GM12878 (cell line): ENCODE measurements around the gene ZNF785. TPM values are rescaled to one million over a fixed set of nuclear protein-coding genes. Genes with fewer than 3 reads are reported as not detected.

ENCODE experiments used
- BACH1 ChIP-seq: fragments of 450-650 bp; IDR thresholded peaks from 2 replicates; pipeline ENCODE4 v1.6.1; 2017; ENCODE audit warnings: mild to moderate bottlenecking, borderline replicate concordance
- BHLHE40 ChIP-seq, 2 experiments: fragments of 450-650 bp in 1 of 2; IDR thresholded peaks; 2 replicates each; pipeline ENCODE4 v1.6.1; 2011 to 2017; ENCODE audit warnings: low read depth in 2 of 2, borderline replicate concordance in 1 of 2, improper control_type of control experiment in 1 of 2, low read length in 1 of 2, mild to moderate bottlenecking in 1 of 2
- DPF2 ChIP-seq: fragments of 450-650 bp; IDR thresholded peaks from 2 replicates; pipeline ENCODE4 v1.6.1; 2017; ENCODE audit warnings: mild to moderate bottlenecking
- NKRF ChIP-seq: fragments of 450-650 bp; conservative IDR thresholded peaks from 2 replicates; pipeline ENCODE4 v1.6.1; 2017; ENCODE audit warnings: mild to moderate bottlenecking, moderate library complexity
- SMAD5 ChIP-seq: IDR thresholded peaks from 2 replicates; pipeline ENCODE4 v1.6.1; 2016; ENCODE audit warnings: antibody characterized with exemption, low read depth
- ZBED1 ChIP-seq: IDR thresholded peaks from 2 replicates; pipeline ENCODE4 v1.6.1; 2016; ENCODE audit warnings: borderline replicate concordance
- ZBTB4 ChIP-seq: fragments of 450-650 bp; formaldehyde crosslinking; IDR thresholded peaks from 2 replicates; pipeline ENCODE4 v1.4.0; 2022; ENCODE audit warnings: mild to moderate bottlenecking, moderate library complexity
- ZNF687 ChIP-seq: fragments of 450-650 bp; IDR thresholded peaks from 2 replicates; pipeline ENCODE4 v1.6.1; 2017; ENCODE audit warnings: mild to moderate bottlenecking, moderate library complexity
- polyA plus RNA-seq, 11 experiments: library from polyadenylated mRNA; depleted of rRNA in 4 of 11; unstranded in 6 of 11; stranded (reverse) in 5 of 11; fragments of >200 nt; fragmentation: Nextera tagmentation in 4 of 11; fragmentation: Illumina TruSeq in 1 of 11; extraction: Ambion mirVana in 4 of 11; extraction: Trizol in 1 of 11; gene quantifications; 1 replicate in 1 of 11; 2 replicates in 10 of 11; pipeline versions ENCODE4 v1.2.1 to v1.2.3, GENCODE V29; 2011 to 2016; ENCODE audit warnings: inconsistent platforms in 2 of 11, missing spikeins in 2 of 11, low read depth in 1 of 11
- total RNA-seq, 4 experiments: library from RNA; depleted of rRNA in 3 of 4; stranded (reverse); fragments of >200 nt in 3 of 4; fragmentation: Illumina TruSeq in 1 of 4; extraction: Trizol in 1 of 4; gene quantifications; 2 replicates each; pipeline versions ENCODE4 v1.2.1 to v1.2.3, GENCODE V29; 2013 to 2021

The ZNF785 gene
- total and polyA plus RNA-seq, 10 of the 15 experiments (the other 5 are each of a cell fraction or from before 2014, with no cell fraction given) = 0.87 to 11.5 (median 7.5) TPM

GRCh38 chr16:30535106-30535776 lies 50.3 kb downstream of the ZNF785 start (continued):
- TF ChIP-seq BACH1 (0 out of 2 replicates have a peak, but pooled peaks have one; percentile 18), ZBED1 (peak; percentile 78), BHLHE40 (IDR thresholded peaks at IDR 0.05; ENCODE audit: borderline replicate concordance in 1 of 2, low read depth in 2 of 2, low read length in 1 of 2) (peak in 1 of 2 experiments; percentile 59; a peak in 1 of 4 replicates), DPF2 (no peak), SMAD5 (peak; percentile 93), NKRF (peak; percentile 89), ZBTB4 (CRISPR knock-in tag) (no peak), ZNF687 (no peak; the same call in 1 of the 2 replicates)
